ENCODE measurements around the gene PRKAR1B.

GRCh38 chr7:739455-739982 is 12.4 kb upstream of the PRKAR1B start:
- TF ChIP-seq CTCF (IDR thresholded peaks at IDR 0.05) (no peak), POLR2A (IDR thresholded peaks at IDR 0.05) (no peak), POLR2AphosphoS5 (IDR thresholded peaks at IDR 0.05) (no peak)

Measured in stomach (tissue), 4 donors.